HG03432 (cell line): Measurements from ENCODE around the gene STIMATE.

Experiments
- ATAC-seq: cut with Tn5 transposase; IDR thresholded peaks from one replicate; pipeline ENCODE4 v1.9.1; 2021; ENCODE audit warnings: mild to moderate bottlenecking, moderate library complexity; ENCODE audit not compliant: unreplicated experiment

STIMATE gene

GRCh38 chr3:52871761-52872160, 25.6 kb downstream of the STIMATE start:
- no peak for ATAC-seq

DNA sequence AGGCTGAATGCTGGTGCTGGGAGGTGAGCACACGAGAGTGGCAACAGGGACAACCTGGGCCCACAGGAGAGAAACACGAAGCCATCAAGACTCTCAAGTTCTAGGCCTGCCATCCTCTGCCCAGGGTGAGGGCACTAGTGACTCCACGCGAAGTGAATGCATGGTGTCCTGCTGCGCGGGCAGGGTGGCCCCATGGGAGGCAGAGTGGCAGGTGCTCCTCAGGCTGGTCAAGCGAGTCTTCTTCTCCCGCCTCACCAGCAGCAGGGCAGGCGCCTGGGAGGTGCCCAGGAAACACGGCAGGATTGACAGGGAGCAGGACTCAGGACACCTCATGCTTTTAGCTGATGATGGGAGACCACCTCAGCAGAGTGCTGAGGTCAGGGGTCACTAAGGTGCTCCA, 26.9 kb downstream of the STIMATE start:
- no peak for ATAC-seq

DNA sequence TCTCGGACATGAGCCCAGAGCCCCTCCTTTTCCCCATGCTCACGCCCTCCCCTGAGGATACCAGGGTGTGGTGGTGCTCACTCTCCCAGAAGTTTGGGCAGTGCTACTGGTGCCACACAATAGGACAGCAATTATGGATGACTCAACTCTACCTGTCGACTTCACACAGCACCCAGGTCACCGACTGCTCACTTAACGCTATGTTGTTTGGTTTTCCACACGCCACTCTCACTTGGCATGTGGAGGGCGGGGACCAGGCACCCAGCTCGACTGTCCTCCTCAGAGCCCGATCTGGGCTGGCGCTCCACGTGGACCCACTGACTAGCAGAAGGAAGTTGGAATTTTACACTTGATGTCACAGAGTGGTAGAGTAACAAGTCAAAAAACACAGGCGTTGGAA, 30.9 kb downstream of the STIMATE start:
- no peak for ATAC-seq

DNA sequence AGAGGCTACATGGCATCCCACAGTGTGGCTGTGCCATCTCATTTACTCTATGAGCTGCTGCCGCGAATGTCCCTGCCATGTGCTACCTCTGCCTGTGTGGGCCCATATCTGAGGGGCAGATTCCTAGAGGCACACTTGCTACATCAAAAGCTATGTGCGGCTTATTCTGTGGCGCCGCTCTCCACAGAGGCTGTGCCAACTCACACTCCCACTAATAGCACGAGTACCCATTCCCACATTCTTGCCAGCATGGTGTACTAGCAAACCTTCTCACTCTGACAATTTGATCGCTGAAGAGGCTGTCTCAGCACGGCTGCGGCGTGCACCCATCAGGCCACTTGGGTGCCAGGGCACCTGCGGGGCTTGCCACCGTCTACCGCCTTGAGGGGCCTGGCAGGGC, 31.4 kb downstream of the STIMATE start:
- no peak for ATAC-seq

DNA sequence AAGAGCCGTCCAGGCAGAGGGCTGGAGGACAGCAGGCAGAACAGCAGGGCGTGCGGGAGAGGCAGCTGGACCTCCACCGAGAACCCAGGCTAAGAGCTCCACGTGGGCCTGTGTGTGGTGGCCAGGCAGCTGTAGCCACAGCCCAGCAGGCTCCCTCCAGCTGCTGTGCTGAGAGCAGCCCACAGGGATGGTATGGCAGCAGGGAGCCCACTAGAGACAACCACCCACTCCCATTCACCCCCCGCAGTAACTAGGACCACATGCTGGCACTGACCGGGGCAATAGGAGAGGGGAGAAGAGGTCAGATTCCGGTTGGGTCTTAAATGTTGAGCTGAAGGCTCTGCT, 37.0 kb downstream of the STIMATE start:
- no peak for ATAC-seq

GRCh38 chr3:52859686-52860423, 37.5 kb downstream of the STIMATE start:
- ATAC-seq, result no peak

DNA sequence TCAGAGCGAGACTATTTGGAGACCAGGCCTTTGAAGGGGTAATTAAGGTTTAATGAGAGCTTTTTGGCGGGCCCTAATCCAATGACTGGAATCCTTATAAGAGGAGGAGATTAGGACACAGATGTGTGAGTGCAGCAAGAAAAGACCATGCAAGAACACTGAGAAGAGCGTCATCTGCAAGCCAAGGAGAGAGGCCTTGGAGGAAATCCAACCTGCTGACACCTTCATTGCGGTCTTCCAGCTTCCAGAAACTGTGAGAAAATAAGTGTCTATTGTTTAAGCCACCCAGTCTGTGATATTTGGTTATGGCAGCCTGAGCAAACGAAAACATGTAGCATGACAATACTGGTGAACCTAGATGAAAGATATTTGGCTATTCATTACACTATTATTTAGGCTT, 39.5 kb downstream of the STIMATE start:
- ATAC-seq, result no peak

DNA sequence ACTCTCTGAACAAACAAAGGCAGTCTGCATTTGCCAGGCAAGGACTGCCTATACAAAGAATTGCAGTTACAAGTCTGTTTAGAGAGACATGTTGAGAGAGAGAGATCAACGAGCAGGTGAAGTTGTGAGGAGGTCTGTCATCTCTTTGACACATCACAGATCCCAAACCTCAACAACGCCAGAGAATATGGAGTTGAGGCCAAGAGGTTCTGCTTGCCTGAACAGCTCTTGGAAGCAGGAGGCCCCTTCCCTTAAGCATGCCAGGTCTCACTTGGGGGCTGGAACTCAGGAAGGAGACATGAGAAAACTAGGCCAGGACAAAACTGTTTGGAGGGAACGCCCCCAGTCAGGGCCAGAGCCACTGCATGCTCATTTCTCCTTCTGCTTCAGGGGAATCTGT, 40.2 kb downstream of the STIMATE start:
- no peak for ATAC-seq

GRCh38 chr3:52856666-52857065, 40.7 kb downstream of the STIMATE start:
- peak; percentile 65 for ATAC-seq

DNA sequence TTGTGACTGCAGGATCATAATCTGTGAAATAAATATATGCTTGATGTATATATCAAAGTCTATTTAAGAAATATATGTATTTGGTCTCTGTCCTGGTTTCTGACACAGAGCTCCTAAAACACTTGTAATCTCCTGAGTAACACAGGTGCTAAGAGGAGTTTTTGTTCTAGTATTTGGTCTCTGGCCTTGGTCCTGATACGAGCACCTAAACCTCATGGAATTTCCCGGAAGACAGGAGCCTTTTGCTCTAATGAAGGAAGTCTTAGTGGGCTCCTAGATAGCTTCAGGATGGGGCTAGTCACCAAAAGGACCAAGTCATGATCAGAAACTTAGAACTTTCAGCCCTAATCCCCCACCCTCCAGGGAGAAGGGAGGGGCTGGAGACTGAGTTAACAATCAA, 43.3 kb downstream of the STIMATE start:
- no peak for ATAC-seq

DNA sequence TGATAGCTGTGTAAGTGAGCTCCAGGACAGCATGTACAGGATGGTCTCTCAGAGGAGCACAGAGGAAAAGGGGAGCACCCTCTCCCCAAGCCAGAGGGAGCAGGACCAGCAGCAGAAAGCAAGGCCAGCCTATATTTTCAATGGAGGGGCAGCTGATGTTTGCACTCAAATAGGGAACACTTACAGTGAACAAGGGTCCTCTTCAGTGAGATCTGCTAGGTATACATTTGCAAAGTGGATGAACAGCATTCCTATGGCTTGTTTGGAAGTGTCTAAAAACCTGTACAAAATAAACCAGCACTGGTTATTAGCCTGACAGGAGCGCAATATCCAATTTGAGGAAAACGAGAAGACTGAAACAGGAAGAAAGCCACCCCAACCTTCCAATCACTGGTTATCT, 44.9 kb downstream of the STIMATE start:
- ATAC-seq, result no peak

DNA sequence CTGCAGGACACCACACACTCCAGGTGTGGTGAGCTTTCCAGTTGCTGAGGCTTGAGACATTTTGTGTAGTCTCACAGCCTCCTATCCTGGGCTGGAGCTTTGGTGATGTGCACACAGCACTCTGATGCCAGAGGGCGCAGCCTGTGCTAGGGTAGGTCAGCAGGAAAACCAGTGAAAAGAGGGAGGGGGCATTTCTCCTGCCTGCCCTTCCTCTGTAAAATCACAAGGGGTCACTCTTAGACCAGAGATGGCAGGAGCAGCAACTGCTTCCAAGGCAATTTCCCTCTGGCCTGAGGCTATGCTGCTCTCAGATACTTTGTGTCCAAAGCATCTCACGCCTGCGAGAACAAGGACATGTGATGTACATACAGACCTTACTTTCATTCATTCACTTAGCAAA, 46.0 kb downstream of the STIMATE start:
- ATAC-seq, result no peak

- no peak for ATAC-seq
These were observed 47.7 kb downstream of the STIMATE start for GRCh38 chr3:52849656-52850055.

DNA sequence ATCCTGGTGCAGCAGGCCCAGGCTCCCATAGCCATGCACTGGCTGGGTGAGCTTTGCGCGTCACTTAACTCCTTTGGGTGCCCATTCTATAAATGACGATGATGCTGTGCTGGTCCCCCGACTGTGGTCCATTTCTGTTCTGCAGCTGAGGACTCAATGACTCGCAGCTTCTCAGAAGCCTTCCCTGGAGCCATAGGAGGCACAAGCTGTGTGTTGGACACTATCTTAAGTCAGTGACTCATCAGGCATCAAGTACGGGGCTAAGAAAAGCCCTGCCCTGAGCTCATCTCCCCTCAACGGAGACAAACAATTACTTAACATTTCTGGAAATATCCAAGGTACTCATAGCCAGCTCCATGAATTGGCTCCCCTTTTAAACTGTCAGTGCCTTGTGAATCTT, 48.7 kb downstream of the STIMATE start:
- ATAC-seq, result no peak

- ATAC-seq, result no peak
These were observed 49.6 kb downstream of the STIMATE start for GRCh38 chr3:52847726-52848125.

DNA sequence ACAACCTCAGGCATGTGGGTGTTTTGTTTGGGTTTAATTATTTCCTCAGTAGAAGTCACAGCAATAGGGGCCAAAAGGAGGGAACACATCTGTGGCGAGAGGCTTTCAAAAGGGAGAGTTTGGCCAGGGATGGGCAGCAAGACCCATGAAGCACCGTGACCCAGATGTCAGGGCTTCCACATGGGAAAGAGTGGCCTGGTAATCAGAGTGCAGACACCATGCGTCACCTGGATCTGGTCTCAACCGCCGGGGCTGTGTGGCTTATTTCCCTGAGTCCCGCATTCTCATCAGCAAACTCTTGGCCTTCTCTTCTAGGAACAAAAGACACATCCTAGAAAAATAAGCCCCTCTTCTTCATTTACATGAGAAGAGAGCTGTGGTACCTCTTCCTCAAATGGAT, 50.1 kb downstream of the STIMATE start:
- ATAC-seq, result no peak

- ATAC-seq, result no peak
These were observed 50.8 kb downstream of the STIMATE start for GRCh38 chr3:52846432-52846965.

GRCh38 chr3:52845691-52846431, 51.5 kb downstream of the STIMATE start:
- ATAC-seq, result no peak

- ATAC-seq, result no peak
These were observed 52.2 kb downstream of the STIMATE start for GRCh38 chr3:52845157-52845556.

DNA sequence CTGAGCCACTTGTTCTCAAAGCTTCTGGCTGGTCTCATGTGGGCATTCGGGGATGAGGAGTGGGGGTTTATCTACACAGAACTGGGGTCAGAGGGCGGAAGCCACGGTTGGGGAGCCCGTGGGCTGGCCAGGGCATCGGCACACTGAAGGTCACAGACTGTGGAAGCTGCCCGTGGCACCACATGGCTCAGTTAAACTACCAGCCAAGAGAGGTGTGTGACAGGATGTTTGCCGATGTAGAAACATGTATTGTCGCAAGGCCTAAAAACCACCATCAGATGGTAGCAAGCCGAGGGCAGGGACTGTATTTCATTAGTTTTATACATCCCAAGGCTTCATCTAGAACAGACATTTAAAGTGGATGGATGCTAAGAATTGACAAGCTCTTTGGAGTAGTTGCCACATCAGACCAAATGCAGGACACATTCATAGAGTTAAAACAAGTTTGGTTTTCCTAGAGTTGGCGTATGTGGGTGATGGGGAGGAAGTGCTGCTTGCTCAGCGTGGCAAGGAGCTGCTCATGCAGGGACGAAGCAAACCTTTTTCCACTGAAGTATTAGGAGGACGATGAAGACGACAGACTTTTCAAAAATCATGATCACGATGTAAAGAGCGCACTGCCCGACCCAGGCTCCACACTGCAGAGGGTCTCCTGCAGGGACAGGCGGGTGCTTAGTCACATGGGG, 52.9 kb downstream of the STIMATE start:
- no peak for ATAC-seq

GRCh38 chr3:52843881-52844280, 53.5 kb downstream of the STIMATE start:
- ATAC-seq, result no peak
